ENCODE data around the gene ATP2C2.

The ATP2C2 gene

GRCh38 chr16:84332975-84333684 lies 35.2 kb upstream of the ATP2C2 start:
- no peak for TF ChIP-seq CSRNP3 (CRISPR knock-in tag; IDR thresholded peaks at IDR 0.05)
- no peak for ATAC-seq

DNA sequence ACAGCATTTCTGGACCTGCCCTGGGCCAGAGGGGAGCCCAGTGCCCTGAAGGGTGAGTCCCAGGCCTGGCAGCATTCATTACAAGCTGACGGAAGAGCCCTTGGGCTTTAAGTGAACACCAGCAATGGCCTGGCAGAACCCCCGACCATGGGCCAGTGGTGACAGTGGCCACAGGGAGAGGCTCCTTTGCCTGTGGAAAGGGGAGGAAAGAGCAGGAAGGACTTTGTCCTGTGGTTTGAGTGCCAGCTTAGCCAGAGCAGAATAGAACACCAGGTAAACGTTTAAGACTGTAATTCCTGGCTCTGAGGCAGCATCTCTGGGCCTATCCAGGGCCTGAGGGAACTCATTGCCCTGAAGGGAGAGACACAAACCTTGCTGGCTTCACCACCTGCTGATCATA lies 34.3 kb upstream of the ATP2C2 start:
- ATAC-seq: no peak
- TF ChIP-seq BACH2 (CRISPR knock-in tag; IDR thresholded peaks at IDR 0.05; ENCODE audit: borderline replicate concordance): no peak
- no peak for TF ChIP-seq ZFP3 (CRISPR knock-in tag; IDR thresholded peaks at IDR 0.05)
- no peak for TF ChIP-seq TCF4 (CRISPR knock-in tag; IDR thresholded peaks at IDR 0.05; ENCODE audit: borderline replicate concordance)
- TF ChIP-seq CSRNP3 (CRISPR knock-in tag; IDR thresholded peaks at IDR 0.05): no peak
- TF ChIP-seq ESRRG (CRISPR knock-in tag; IDR thresholded peaks at IDR 0.05): no peak
- TF ChIP-seq OSR1 (CRISPR knock-in tag; IDR thresholded peaks at IDR 0.05): no peak
- no peak for TF ChIP-seq ZNF70 (CRISPR knock-in tag; IDR thresholded peaks at IDR 0.05)
- no peak for TF ChIP-seq CREB5 (CRISPR knock-in tag; IDR thresholded peaks at IDR 0.05; ENCODE audit: low read depth)
- TF ChIP-seq ARNTL (CRISPR knock-in tag; IDR thresholded peaks at IDR 0.05; ENCODE audit: borderline replicate concordance, low read depth): no peak
- no peak for TF ChIP-seq PPARA (CRISPR knock-in tag; IDR thresholded peaks at IDR 0.05; ENCODE audit: borderline replicate concordance)
- no peak for TF ChIP-seq RARB (CRISPR knock-in tag; IDR thresholded peaks at IDR 0.05)
- TF ChIP-seq CSDC2 (CRISPR knock-in tag; IDR thresholded peaks at IDR 0.05): no peak
- no peak for TF ChIP-seq ZFP30 (CRISPR knock-in tag; IDR thresholded peaks at IDR 0.05)
- TF ChIP-seq, protein P1, sequence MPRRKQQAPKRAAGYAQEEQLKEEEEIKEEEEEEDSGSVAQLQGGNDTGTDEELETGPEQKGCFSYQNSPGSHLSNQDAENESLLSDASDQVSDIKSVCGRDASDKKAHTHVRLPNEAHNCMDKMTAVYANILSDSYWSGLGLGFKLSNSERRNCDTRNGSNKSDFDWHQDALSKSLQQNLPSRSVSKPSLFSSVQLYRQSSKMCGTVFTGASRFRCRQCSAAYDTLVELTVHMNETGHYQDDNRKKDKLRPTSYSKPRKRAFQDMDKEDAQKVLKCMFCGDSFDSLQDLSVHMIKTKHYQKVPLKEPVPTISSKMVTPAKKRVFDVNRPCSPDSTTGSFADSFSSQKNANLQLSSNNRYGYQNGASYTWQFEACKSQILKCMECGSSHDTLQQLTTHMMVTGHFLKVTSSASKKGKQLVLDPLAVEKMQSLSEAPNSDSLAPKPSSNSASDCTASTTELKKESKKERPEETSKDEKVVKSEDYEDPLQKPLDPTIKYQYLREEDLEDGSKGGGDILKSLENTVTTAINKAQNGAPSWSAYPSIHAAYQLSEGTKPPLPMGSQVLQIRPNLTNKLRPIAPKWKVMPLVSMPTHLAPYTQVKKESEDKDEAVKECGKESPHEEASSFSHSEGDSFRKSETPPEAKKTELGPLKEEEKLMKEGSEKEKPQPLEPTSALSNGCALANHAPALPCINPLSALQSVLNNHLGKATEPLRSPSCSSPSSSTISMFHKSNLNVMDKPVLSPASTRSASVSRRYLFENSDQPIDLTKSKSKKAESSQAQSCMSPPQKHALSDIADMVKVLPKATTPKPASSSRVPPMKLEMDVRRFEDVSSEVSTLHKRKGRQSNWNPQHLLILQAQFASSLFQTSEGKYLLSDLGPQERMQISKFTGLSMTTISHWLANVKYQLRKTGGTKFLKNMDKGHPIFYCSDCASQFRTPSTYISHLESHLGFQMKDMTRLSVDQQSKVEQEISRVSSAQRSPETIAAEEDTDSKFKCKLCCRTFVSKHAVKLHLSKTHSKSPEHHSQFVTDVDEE (CRISPR knock-in tag; IDR thresholded peaks at IDR 0.05): no peak
- no peak for TF ChIP-seq ISL1 (CRISPR knock-in tag; IDR thresholded peaks at IDR 0.05)
- TF ChIP-seq SNAI2 (CRISPR knock-in tag; IDR thresholded peaks at IDR 0.05): no peak
- no peak for TF ChIP-seq PATZ1 (CRISPR knock-in tag; IDR thresholded peaks at IDR 0.05; ENCODE audit: borderline replicate concordance)
- no peak for TF ChIP-seq POU6F1 (CRISPR knock-in tag; IDR thresholded peaks at IDR 0.05; ENCODE audit: borderline replicate concordance, low read depth)
- TF ChIP-seq ZNF8 (CRISPR knock-in tag; IDR thresholded peaks at IDR 0.05): no peak

DNA sequence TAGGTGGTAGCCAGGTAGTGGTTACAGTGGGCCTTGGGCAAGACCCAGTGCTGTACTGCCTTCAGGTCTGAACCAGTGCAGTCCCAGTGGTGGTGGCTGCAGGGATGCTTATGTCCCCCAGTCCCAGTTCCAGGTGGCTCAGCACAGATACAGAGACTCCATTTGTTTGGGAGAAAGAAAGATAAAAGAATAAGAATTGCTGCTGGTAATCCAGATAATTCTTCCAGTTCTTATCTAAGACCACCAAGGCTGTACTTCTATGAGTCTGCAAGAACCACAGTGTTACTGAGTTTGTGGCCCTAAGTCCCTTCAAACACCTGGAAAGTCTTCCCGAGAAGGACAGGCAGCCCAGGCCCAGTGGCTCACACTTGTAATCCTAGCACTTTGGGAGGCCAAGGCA lies 33.9 kb upstream of the ATP2C2 start:
- TF ChIP-seq PATZ1 (CRISPR knock-in tag; IDR thresholded peaks at IDR 0.05; ENCODE audit: borderline replicate concordance): no peak
- TF ChIP-seq BACH2 (CRISPR knock-in tag; IDR thresholded peaks at IDR 0.05; ENCODE audit: borderline replicate concordance): no peak
- TF ChIP-seq CREB5 (CRISPR knock-in tag; IDR thresholded peaks at IDR 0.05; ENCODE audit: low read depth): no peak
- TF ChIP-seq ESRRG (CRISPR knock-in tag; IDR thresholded peaks at IDR 0.05): no peak
- no peak for TF ChIP-seq CSRNP3 (CRISPR knock-in tag; IDR thresholded peaks at IDR 0.05)
- no peak for TF ChIP-seq ISL1 (CRISPR knock-in tag; IDR thresholded peaks at IDR 0.05)
- TF ChIP-seq ZNF565 (CRISPR knock-in tag; conservative IDR thresholded peaks at IDR 0.05; ENCODE audit: low read depth): no peak
- no peak for TF ChIP-seq TOX (CRISPR knock-in tag; IDR thresholded peaks at IDR 0.05; ENCODE audit: borderline replicate concordance)
- TF ChIP-seq PPARA (CRISPR knock-in tag; IDR thresholded peaks at IDR 0.05; ENCODE audit: borderline replicate concordance): no peak
- no peak for ATAC-seq
